RWPE1 (cell line): ENCODE data around the gene MRPS16.

ENCODE experiments used
- CTCF ChIA-PET: fragments of 350-600 bp; sonication (Branson Sonifier 250); formaldehyde crosslinking; extraction: SDS; loops from one replicate; lab custom pipeline; 2021; lab: Yijun Ruan, JAX
- POLR2A ChIA-PET: fragments of 400-600 bp; formaldehyde crosslinking; extraction: SDS; loops from one replicate; lab custom pipeline; 2020; ENCODE audit warnings: antibody characterized with exemption; ENCODE audit not compliant: low non-redundant PET; lab: Yijun Ruan, JAX
- DNase-seq: peaks from one replicate; pipeline ENCODE4 v3.0.0; 2012; ENCODE audit warnings: low spot score
- H3K27ac ChIP-seq: fragments of 450-650 bp; 2 replicates; pipeline ENCODE4 v1.5.1; 2017
- CTCF ChIP-seq: fragments of 450-650 bp; conservative IDR thresholded peaks from 2 replicates; pipeline ENCODE4 v1.5.1; 2017; ENCODE audit warnings: low read depth, mild to moderate bottlenecking

MRPS16 gene

GRCh38 chr10:73209705-73210104 lies 42.7 kb downstream of the MRPS16 start:
- H3K27ac ChIP-seq, result no peak overlapping the region
- ChIA-PET POLR2A (interaction anchor here (0.6 kb wide), 1 partner anchor 26 kb away, joined by 3 read pairs; no protein-coding TSS in a partner anchor), CTCF (no interaction called here)
- DNase-seq, result peak; percentile 62
- TF ChIP-seq CTCF, result no peak

GRCh38 chr10:73207883-73208282 lies 44.6 kb downstream of the MRPS16 start:
- POLR2A ChIA-PET, result no interaction called here
- H3K27ac ChIP-seq, result no peak overlapping the region

GRCh38 chr10:73206385-73206784 lies 46.1 kb downstream of the MRPS16 start:
- CTCF ChIA-PET, result interaction anchor here (0.6 kb wide), 1 partner anchor 47 kb away, joined by 3 read pairs; no protein-coding TSS in a partner anchor
- TF ChIP-seq CTCF, result no peak
- no peak overlapping the region for H3K27ac ChIP-seq
- DNase-seq, result no peak
- POLR2A ChIA-PET, result no interaction called here

More at GRCh38 chr10:73207883-73208282, 44.6 kb downstream of the MRPS16 start:
- DNase-seq, result no peak
- CTCF ChIA-PET, result no interaction called here
- no peak for TF ChIP-seq CTCF

GRCh38 chr10:73205890-73206289 lies 46.6 kb downstream of the MRPS16 start:
- DNase-seq, result no peak
- H3K27ac ChIP-seq, result no peak overlapping the region
- CTCF ChIA-PET, result no interaction called here
- POLR2A ChIA-PET, result no interaction called here
- no peak for TF ChIP-seq CTCF

- CTCF ChIA-PET, result no interaction called here
- no peak for TF ChIP-seq CTCF
- POLR2A ChIA-PET, result interaction anchor here (0.6 kb wide), 1 partner anchor 143 kb away, joined by 9 read pairs; no protein-coding TSS in a partner anchor
- no peak for DNase-seq
- no peak overlapping the region for H3K27ac ChIP-seq
Measured at GRCh38 chr10:73205081-73205480, 47.4 kb downstream of the MRPS16 start.
